GM12875 (cell line): Measurements from ENCODE around the gene HSH2D.

Experiments used
- H3K4me3 ChIP-seq: one replicate; pipeline ENCODE4 v1.5.1; 2011; ENCODE audit warnings: low read depth, low read length, control low read depth
- CTCF ChIP-seq: IDR thresholded peaks from 2 replicates; pipeline ENCODE4 v1.5.1; 2011; ENCODE audit warnings: low read depth, mild to moderate bottlenecking, control low read depth, inconsistent platforms, low read length, moderate library complexity, borderline replicate concordance; ENCODE audit not compliant: insufficient read depth

The HSH2D gene

GRCh38 chr19:16197622-16198369, 54.3 kb downstream of the HSH2D start, which contains the start of gene AP1M1:
AP1M1 (plus strand) TSS chr19:16197911; CDS start chr19:16198027, 116 bp downstream.
- H3K4me3 ChIP-seq: peak within 1 kb of the TSS; percentile 99
- no peak for TF ChIP-seq CTCF

- peak overlapping the region; percentile 99 for H3K4me3 ChIP-seq
- TF ChIP-seq CTCF: no peak
These were observed 54.8 kb downstream of the HSH2D start for GRCh38 chr19:16198370-16198651.

GRCh38 chr19:16199275-16199932, 55.9 kb downstream of the HSH2D start:
- no peak for TF ChIP-seq CTCF
- H3K4me3 ChIP-seq: no peak overlapping the region

- no peak for TF ChIP-seq CTCF
- H3K4me3 ChIP-seq: no peak overlapping the region
These were observed 56.8 kb downstream of the HSH2D start for GRCh38 chr19:16200038-16201010.

GRCh38 chr19:16201011-16201391, 57.5 kb downstream of the HSH2D start:
- no peak overlapping the region for H3K4me3 ChIP-seq
- no peak for TF ChIP-seq CTCF

GRCh38 chr19:16202320-16203255, 59.1 kb downstream of the HSH2D start:
- TF ChIP-seq CTCF: no peak
- no peak overlapping the region for H3K4me3 ChIP-seq
